Parathyroid adenoma (tissue), 2 donors: Measurements from ENCODE around the gene EMCN.

Experiments used
- H2AFZ ChIP-seq: fragments of 300-600 bp; sonication (generic); one replicate; pipeline ENCODE4 v1.7.0; 2017; ENCODE audit warnings: antibody characterized with exemption, mild to moderate bottlenecking
- H3K27ac ChIP-seq: fragments of 300-600 bp; sonication (generic); one replicate; pipeline ENCODE4 v1.7.0; 2017
- H3K27me3 ChIP-seq: fragments of 300-600 bp; sonication (generic); one replicate; pipeline ENCODE4 v1.7.0; 2017; ENCODE audit warnings: low read length; ENCODE audit not compliant: control insufficient read depth, insufficient read depth
- H3K36me3 ChIP-seq: fragments of 300-600 bp; sonication (generic); one replicate; pipeline ENCODE4 v1.7.0; 2017; ENCODE audit warnings: low read length; ENCODE audit not compliant: control insufficient read depth, insufficient read depth
- H3K4me1 ChIP-seq: fragments of 300-600 bp; sonication (generic); one replicate; pipeline ENCODE4 v1.7.0; 2017; ENCODE audit warnings: control low read depth
- H3K4me2 ChIP-seq: fragments of 300-600 bp; sonication (generic); one replicate; pipeline ENCODE4 v1.7.0; 2017; ENCODE audit warnings: low read length
- H3K4me3 ChIP-seq: fragments of 300-600 bp; sonication (generic); one replicate; pipeline ENCODE4 v1.7.0; 2017; ENCODE audit warnings: low read depth, low read length
- H3K79me2 ChIP-seq: fragments of 300-600 bp; sonication (generic); one replicate; pipeline ENCODE4 v1.7.0; 2017; ENCODE audit warnings: control low read depth
- H3K9ac ChIP-seq: fragments of 300-600 bp; sonication (generic); one replicate; pipeline ENCODE4 v1.7.0; 2017; ENCODE audit warnings: mild to moderate bottlenecking
- H3K9me3 ChIP-seq: fragments of 300-600 bp; sonication (generic); one replicate; pipeline ENCODE4 v1.7.0; 2017; ENCODE audit warnings: low read length; ENCODE audit not compliant: control insufficient read depth
- TF ChIP-seq, protein P1 (sequence below): fragments of 300-600 bp; sonication (generic); IDR thresholded peaks from one replicate; pipeline ENCODE4 v1.7.0; 2017; ENCODE audit warnings: antibody characterized with exemption, mild to moderate bottlenecking
- donor health status: primary hyperparathyroidism.

The EMCN gene

DNA sequence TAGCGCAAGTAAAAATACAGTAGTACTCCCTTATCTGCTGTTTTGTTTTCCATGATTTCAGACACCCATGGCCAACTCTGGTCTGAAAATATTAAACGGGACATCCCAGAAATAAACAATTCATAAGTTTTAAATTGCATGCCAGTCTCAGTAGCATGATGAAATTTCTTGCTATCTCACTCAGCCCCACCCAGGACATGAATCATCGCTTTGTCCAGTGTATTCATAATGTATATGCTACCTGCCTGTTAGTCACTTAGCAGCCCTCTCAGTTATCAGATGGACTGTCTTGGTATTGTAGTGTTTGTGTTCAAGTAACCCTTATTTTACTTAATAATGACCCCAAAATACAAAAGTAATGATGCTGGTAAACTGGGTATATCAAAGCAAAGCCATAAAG is 169.3 kb downstream of the EMCN start:
- Histone ChIP-seq H3K4me1 (no peaks in the 10 kb centered on the region), H3K79me2 (no peaks in the 10 kb centered on the region), H3K36me3 (no peaks in the 10 kb centered on the region), H3K9ac (no peak overlapping the region), H3K27ac (no peak overlapping the region), H3K27me3 (no peaks in the 10 kb centered on the region), H3K4me3 (no peak overlapping the region), H2AFZ (no peak overlapping the region), H3K4me2 (no peak overlapping the region), H3K9me3 (no peaks in the 10 kb centered on the region)
- TF ChIP-seq, protein P1, sequence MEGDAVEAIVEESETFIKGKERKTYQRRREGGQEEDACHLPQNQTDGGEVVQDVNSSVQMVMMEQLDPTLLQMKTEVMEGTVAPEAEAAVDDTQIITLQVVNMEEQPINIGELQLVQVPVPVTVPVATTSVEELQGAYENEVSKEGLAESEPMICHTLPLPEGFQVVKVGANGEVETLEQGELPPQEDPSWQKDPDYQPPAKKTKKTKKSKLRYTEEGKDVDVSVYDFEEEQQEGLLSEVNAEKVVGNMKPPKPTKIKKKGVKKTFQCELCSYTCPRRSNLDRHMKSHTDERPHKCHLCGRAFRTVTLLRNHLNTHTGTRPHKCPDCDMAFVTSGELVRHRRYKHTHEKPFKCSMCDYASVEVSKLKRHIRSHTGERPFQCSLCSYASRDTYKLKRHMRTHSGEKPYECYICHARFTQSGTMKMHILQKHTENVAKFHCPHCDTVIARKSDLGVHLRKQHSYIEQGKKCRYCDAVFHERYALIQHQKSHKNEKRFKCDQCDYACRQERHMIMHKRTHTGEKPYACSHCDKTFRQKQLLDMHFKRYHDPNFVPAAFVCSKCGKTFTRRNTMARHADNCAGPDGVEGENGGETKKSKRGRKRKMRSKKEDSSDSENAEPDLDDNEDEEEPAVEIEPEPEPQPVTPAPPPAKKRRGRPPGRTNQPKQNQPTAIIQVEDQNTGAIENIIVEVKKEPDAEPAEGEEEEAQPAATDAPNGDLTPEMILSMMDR: no peak

DNA sequence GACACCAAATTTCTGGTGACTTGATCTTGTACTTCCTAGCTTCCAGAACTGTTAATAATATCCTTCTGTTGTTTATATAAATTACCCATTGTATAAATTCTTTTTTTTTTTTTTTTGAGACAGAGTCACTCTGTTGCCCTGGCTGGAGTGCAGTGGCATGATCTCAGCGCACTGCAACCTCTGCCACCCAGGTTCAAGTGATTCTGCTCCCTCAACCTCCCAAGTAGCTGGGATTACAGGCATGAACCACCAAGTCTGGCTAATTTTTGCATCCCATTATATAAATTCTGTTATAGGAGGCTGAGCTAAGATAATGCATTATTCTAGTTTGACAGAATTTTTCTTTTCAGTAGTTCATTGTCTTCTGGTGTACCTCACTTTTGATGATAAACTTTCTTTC is 170.6 kb downstream of the EMCN start:
- TF ChIP-seq, protein P1: no peak

DNA sequence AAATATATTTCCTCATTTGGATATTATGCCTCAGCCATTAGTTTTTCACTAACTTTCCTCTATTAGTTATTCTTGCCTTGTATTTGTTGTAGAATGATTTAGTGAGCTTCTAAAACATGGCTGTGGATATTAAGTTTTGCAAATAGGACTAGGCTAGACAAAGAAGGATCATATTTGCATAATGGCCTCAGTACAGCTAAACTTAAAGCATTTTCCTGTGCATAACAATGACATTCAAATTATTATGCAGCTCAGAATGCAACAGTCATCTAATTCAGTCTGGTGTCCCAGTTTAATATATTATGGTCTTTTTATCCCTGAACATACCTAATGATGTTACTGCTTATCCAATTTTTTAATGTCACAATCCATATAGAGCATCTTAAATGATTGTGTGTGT is 172.2 kb downstream of the EMCN start:
- no peak overlapping the region for H2AFZ ChIP-seq
- TF ChIP-seq, protein P1: no peak

More for the DNA sequence above, 170.6 kb downstream of the EMCN start:
- Histone ChIP-seq H3K4me3 (no peak overlapping the region), H3K36me3 (no peaks in the 10 kb centered on the region), H3K79me2 (no peaks in the 10 kb centered on the region), H3K9ac (no peak overlapping the region), H2AFZ (no peak overlapping the region), H3K27ac (no peak overlapping the region), H3K4me1 (no peaks in the 10 kb centered on the region), H3K4me2 (no peak overlapping the region), H3K9me3 (no peaks in the 10 kb centered on the region), H3K27me3 (no peaks in the 10 kb centered on the region)

More for the DNA sequence above, 172.2 kb downstream of the EMCN start:
- H3K27ac ChIP-seq: no peak overlapping the region
- H3K4me3 ChIP-seq: no peak overlapping the region
- no peaks in the 10 kb centered on the region for H3K27me3 ChIP-seq
- no peaks in the 10 kb centered on the region for H3K79me2 ChIP-seq
- no peak overlapping the region for H3K4me2 ChIP-seq
- no peaks in the 10 kb centered on the region for H3K4me1 ChIP-seq
- H3K36me3 ChIP-seq: no peaks in the 10 kb centered on the region
- no peak overlapping the region for H3K9ac ChIP-seq
- no peaks in the 10 kb centered on the region for H3K9me3 ChIP-seq
